ENCODE data around the gene GRHL1.

GRHL1 gene

DNA sequence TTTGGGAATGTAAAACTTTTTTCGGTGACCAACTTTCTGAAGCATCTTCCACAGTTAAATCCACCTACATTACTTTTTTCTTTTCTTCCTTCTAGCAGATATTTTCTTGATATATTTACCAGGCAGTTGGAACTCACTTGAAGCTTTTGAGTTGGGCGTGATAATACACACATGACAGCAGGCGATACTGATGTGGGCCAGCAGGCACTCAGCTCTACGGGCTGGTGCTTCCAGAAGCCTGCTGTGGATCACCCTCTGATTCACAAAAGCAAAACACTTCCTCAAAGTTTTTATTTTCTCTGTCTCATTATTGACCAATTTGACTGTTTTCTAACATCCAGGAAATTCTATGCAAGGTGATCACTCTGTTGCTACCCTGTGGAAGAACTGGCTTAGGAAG, 22.9 kb downstream of the GRHL1 start:
- no peak for DNase-seq

GRCh38 chr2:9975328-9975727, 23.8 kb downstream of the GRHL1 start:
- no peak for DNase-seq

GRCh38 chr2:9975805-9976447, 24.4 kb downstream of the GRHL1 start:
- peak; percentile 2 to 30 for DNase-seq

GRCh38 chr2:9979977-9980376, 28.5 kb downstream of the GRHL1 start:
- DNase-seq, result no peak

DNA sequence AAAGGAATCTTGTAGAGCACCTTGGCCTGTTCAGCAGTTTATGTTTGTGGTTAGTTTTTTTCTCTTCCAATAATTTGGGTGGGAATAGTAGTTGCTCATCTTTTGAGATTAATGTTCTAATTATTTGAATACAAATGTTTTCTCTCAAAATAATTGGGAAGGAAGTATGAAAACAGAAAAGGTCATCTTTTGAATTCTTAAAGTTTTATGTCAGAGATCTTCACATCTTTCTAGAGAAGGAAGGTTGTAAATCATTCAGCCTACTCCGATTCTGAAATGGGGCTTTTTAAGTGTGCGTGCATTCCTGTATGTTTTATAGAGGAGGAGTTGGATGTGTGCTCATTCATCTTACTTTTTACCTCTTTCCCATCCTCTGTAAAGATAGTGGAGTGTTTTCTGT, 29.0 kb downstream of the GRHL1 start:
- DNase-seq, result no peak

DNA sequence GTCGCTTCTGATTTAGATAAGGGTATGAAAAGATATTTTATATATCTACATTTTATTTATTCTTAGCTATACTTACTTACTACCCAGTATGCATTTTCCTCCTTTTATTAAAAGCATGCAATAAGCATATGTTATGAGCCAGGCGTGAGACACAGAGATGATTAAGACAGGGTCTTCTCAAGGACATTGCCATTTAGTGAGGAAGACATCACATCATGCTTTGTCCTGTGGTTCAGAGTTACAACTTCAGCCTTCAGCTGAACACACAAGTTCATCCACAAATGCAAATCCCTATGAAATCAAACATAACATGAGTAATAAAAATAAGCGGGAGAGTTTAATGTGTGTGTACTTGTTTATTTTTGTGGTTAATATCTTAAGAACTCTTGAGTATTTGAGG, 30.2 kb downstream of the GRHL1 start:
- DNase-seq, result no peak

- no peak for DNase-seq
Measured at GRCh38 chr2:9982248-9982647, 30.8 kb downstream of the GRHL1 start.

- DNase-seq, result no peak
Measured at GRCh38 chr2:9982891-9983290, 31.4 kb downstream of the GRHL1 start.

GRCh38 chr2:9983401-9984216, 32.1 kb downstream of the GRHL1 start:
- no peak for DNase-seq

DNA sequence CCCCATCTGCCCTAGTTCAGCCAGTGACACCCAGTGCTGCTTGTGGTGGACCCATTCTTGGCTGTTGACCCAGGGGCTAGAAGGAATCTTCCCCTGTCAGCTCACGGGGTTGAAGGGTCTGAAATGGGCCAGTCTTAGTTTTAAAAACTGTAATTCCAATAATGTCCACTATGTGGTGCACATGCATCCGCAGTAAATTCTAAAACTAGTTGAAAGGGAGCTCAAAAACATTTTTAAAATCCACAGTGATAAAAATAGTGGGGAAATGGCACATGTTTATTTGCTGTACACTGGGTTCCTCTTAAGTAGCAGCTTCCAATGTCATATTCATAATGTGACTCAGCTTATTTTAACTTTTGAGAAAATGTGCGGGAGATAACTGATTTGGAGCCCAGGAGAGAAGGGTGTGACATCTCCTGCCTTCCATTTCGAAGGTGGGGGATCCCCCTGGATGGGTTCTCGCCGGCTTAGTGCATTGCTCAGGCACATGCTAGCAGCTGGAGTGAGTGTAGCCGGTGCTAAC, 32.8 kb downstream of the GRHL1 start:
- peak; percentile 14 to 53 for DNase-seq

GRCh38 chr2:9984871-9985480, 33.5 kb downstream of the GRHL1 start:
- no peak for DNase-seq

- DNase-seq, result no peak
Measured at GRCh38 chr2:9985531-9986328, 34.2 kb downstream of the GRHL1 start.

- no peak for DNase-seq
Measured at GRCh38 chr2:9988320-9988719, 36.8 kb downstream of the GRHL1 start.

DNA sequence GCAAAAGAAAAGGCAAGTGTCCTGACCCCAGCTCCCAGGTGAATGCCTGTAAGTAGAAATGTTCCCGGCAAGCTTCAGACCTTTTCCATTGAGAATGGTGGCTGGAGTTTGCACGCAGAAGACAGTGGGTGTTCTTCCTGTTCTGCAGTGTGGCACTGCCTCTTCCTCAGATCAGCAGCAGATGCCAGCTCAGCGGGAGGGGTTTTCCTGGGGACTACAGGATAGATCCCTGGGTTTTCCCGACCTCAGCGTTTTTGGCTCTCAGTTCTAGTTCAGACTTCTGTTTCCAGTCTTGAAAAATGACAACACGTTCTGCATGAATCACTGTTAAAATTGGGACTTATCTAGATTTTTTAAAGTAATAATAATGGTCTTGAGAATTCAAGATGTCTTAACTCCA, 39.2 kb downstream of the GRHL1 start:
- DNase-seq, result peak in 1 of 2 experiments; percentile 61

DNA sequence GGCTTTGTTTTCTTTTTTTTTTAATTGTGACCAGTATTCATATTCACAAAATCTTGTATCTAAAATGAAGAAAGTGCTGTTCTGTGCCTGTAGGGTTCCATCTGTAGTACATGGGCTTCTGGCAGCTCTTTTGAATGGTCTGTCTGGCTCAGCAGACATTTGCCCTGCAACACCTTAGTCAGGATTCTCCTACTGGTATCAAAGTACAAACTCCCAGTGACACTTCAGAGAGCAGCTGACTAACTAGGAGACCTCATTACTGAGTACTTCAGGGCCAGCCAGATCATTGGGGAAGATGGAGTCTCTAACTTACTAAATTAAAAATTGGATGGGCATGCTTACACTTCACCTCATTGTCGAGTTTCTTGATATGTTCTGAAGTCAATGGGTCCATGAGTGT, 39.7 kb downstream of the GRHL1 start:
- no peak for DNase-seq

GRCh38 chr2:9991829-9992273, 40.4 kb downstream of the GRHL1 start:
- no peak for DNase-seq

GRCh38 chr2:9992427-9993187, 41.1 kb downstream of the GRHL1 start:
- DNase-seq, result no peak

DNA sequence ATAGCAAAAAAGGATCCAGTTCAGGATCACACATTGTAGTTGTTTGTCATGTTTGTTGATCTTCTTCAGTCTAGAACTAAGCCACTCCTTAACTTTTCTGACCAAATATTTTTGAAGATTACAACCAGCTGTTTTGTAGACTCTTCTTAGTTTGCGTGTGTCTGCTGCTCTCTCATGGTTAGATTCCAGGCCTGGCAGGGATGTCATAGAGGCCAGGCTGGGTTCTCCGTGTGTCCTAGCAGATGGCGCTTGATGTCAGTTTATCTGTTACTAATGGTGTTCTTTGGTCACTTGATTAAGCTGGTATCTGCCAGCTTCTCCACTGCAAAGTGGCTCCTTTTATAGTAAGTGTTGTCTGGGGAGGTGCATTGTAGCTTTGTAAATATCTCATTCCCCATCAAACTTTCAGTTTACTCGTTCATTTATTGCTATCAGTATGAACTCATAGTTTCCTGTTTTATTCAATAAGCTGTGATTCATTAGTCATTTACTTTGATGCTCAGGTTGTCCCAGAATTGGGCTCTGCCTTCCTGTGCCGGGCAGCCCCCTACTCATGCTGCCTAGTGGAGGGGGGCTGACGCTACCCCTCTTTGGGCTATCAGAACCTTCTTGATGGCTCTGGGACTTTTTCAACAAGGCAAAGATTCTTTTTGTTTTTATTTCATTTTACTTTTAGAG, 42.1 kb downstream of the GRHL1 start:
- DNase-seq, result no peak

- DNase-seq, result no peak
Measured at GRCh38 chr2:9994462-9994861, 43.0 kb downstream of the GRHL1 start.

GRCh38 chr2:9995059-9995458, 43.6 kb downstream of the GRHL1 start:
- no peak for DNase-seq

- DNase-seq, result no peak
Measured at GRCh38 chr2:9996321-9996720, 44.8 kb downstream of the GRHL1 start.

DNA sequence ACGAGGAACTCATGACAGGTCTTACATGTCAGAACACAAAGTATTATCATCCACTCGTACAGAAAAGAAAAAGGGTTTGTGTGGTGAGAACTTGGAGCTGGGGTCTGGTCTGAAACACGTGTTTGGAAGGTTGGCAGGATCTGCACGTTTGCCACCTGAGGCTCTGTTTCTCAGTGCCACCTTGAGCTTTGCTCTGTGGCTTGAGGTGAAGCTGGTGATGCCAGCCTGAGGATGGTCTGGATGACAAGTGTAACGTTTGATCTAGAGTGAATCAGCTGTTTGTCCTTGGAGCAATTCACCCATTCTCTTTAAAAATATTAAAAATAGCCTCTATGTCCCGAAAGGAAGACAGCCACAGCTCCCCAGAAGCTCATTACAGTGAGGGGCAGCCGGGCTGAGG, 46.4 kb downstream of the GRHL1 start:
- no peak for DNase-seq

Data from NCI-H446 (cell line).